ENCODE measurements around the gene TDRD10. TPM values are rescaled to one million over a fixed set of nuclear protein-coding genes. Genes with fewer than 3 reads are reported as not detected.

TDRD10 gene
- total and polyA plus RNA-seq, 2 experiments from 2014 or later: not detected

- Histone ChIP-seq H2AFZ (no peak overlapping the region), H3K9ac (no peak overlapping the region), H3K9me3 (ENCODE audit: low read depth) (no peaks in the 10 kb centered on the region), H3K27me3 (replicated peaks; ENCODE audit: insufficient read depth) (no peaks in the 10 kb centered on the region), H3K4me3 (no peak overlapping the region), H3K4me1 (ENCODE audit: insufficient read depth) (peaks cover 15% of the 10 kb centered on the region), H3K4me2 (ENCODE audit: unreplicated experiment) (no peak overlapping the region), H3K27ac (no peak overlapping the region), H3K9me2 (ENCODE audit: insufficient read depth) (no peaks in the 10 kb centered on the region), H3K36me3 (ENCODE audit: low read depth) (peaks cover 73% of the 10 kb centered on the region), H4K20me1 (ENCODE audit: insufficient read depth) (peaks cover 12% of the 10 kb centered on the region; the same call in 1 of the 2 replicates), H3F3A (ENCODE audit: insufficient read depth) (peaks cover 15% of the 10 kb centered on the region), H3K79me2 (ENCODE audit: insufficient read depth) (peaks cover 63% of the 10 kb centered on the region)
- in situ Hi-C loops (cut with MboI): no loop called here
- DNase-seq: no peak
- 91 to 94% methylated on average over 7 of the region's 7 CpGs for WGBS, 2 experiments (ENCODE audit: low coverage in 1 of 2, low lambda C conversion rate in 2 of 2, missing lambda C conversion rate in 2 of 2)
- no peak for TF ChIP-seq EZH2phosphoT487 (IDR thresholded peaks at IDR 0.05; ENCODE audit: insufficient read depth, low read depth)
- no peak for TF ChIP-seq EZH2 (IDR thresholded peaks at IDR 0.05; ENCODE audit: insufficient read depth, poor library complexity, severe bottlenecking)
Observed at GRCh38 chr1:154594811-154595210, 92.8 kb downstream of the TDRD10 start.

GRCh38 chr1:154595621-154596020, 93.6 kb downstream of the TDRD10 start:
- H3K79me2 ChIP-seq (ENCODE audit: insufficient read depth): peaks cover 72% of the 10 kb centered on the region

More at GRCh38 chr1:154595621-154596020, 93.6 kb downstream of the TDRD10 start:
- Histone ChIP-seq H3K9me2 (ENCODE audit: insufficient read depth) (no peaks in the 10 kb centered on the region), H2AFZ (no peak overlapping the region), H3F3A (ENCODE audit: insufficient read depth) (peaks cover 15% of the 10 kb centered on the region), H3K4me2 (ENCODE audit: unreplicated experiment) (no peak overlapping the region), H3K9me3 (ENCODE audit: low read depth) (no peaks in the 10 kb centered on the region), H3K27ac (no peak overlapping the region), H3K27me3 (replicated peaks; ENCODE audit: insufficient read depth) (no peaks in the 10 kb centered on the region), H3K4me3 (no peak overlapping the region), H3K4me1 (ENCODE audit: insufficient read depth) (peaks cover 16% of the 10 kb centered on the region), H3K9ac (no peak overlapping the region), H4K20me1 (ENCODE audit: insufficient read depth) (peaks cover 12% of the 10 kb centered on the region; the same call in 1 of the 2 replicates), H3K36me3 (ENCODE audit: low read depth) (peaks cover 71% of the 10 kb centered on the region)
- 29 to 41% methylated on average over 1 of the region's 1 CpG for WGBS, 2 experiments (ENCODE audit: low coverage in 1 of 2, low lambda C conversion rate in 2 of 2, missing lambda C conversion rate in 2 of 2)
- in situ Hi-C loops (cut with MboI): no loop called here
- DNase-seq: peak; percentile 78
- TF ChIP-seq EZH2 (IDR thresholded peaks at IDR 0.05; ENCODE audit: insufficient read depth, poor library complexity, severe bottlenecking): no peak
- TF ChIP-seq EZH2phosphoT487 (IDR thresholded peaks at IDR 0.05; ENCODE audit: insufficient read depth, low read depth): no peak

Other genes starting within 250 kb of the TDRD10 start
- 142 and 169 TPM in 2 replicates for gene HAX1, start 229.6 kb upstream of the TDRD10 start, total RNA-seq (2014; rRNA removed; shearing (Covaris generic))
- gene HAX1, start 229.6 kb upstream of the TDRD10 start, polyA plus RNA-seq (2016; fragmentation: Nextera tagmentation; extraction: Ambion mirVana): 172 and 178 TPM in 2 replicates
- gene AQP10, start 181.1 kb upstream of the TDRD10 start, total RNA-seq (2014; rRNA removed; shearing (Covaris generic)): not detected in 2 replicates
- gene AQP10, start 181.1 kb upstream of the TDRD10 start, polyA plus RNA-seq (2016; fragmentation: Nextera tagmentation; extraction: Ambion mirVana): not detected in 2 replicates
- gene ATP8B2, start 176.7 kb upstream of the TDRD10 start, total RNA-seq (2014; rRNA removed; shearing (Covaris generic)): 200 and 203 TPM in 2 replicates
- 17.6 and 20.1 TPM in 2 replicates for gene ATP8B2, start 176.7 kb upstream of the TDRD10 start, polyA plus RNA-seq (2016; fragmentation: Nextera tagmentation; extraction: Ambion mirVana)
- gene IL6R, start 96.9 kb upstream of the TDRD10 start, total RNA-seq (2014; rRNA removed; shearing (Covaris generic)): 3.9 and 8.8 TPM in 2 replicates
- 1.3 and 2.1 TPM in 2 replicates for gene IL6R, start 96.9 kb upstream of the TDRD10 start, polyA plus RNA-seq (2016; fragmentation: Nextera tagmentation; extraction: Ambion mirVana)
- not detected in 2 replicates for gene SHE, start 193 bp downstream of the TDRD10 start, total RNA-seq (2014; rRNA removed; shearing (Covaris generic))
- 0.03 TPM in 2 replicates for gene SHE, start 193 bp downstream of the TDRD10 start, polyA plus RNA-seq (2016; fragmentation: Nextera tagmentation; extraction: Ambion mirVana)
- 31.9 and 37.9 TPM in 2 replicates for gene UBE2Q1, start 56.4 kb downstream of the TDRD10 start, total RNA-seq (2014; rRNA removed; shearing (Covaris generic))
- gene UBE2Q1, start 56.4 kb downstream of the TDRD10 start, polyA plus RNA-seq (2016; fragmentation: Nextera tagmentation; extraction: Ambion mirVana): 5.7 and 7.8 TPM in 2 replicates
- not detected in 2 replicates for gene CHRNB2, start 65.6 kb downstream of the TDRD10 start, total RNA-seq (2014; rRNA removed; shearing (Covaris generic))
- gene CHRNB2, start 65.6 kb downstream of the TDRD10 start, polyA plus RNA-seq (2016; fragmentation: Nextera tagmentation; extraction: Ambion mirVana): not detected in 2 replicates
- 71.3 and 84.6 TPM in 2 replicates for gene ADAR, start 106.0 kb downstream of the TDRD10 start, total RNA-seq (2014; rRNA removed; shearing (Covaris generic))
- 61.2 and 61.3 TPM in 2 replicates for gene ADAR, start 106.0 kb downstream of the TDRD10 start, polyA plus RNA-seq (2016; fragmentation: Nextera tagmentation; extraction: Ambion mirVana)

All from GM23248 (cell line).